NCI-H128 (cell line): Measurements from ENCODE around the gene PPP2R5B.

ENCODE experiments used
- DNase-seq: peaks from one replicate; lab custom pipeline; 2025; ENCODE audit not compliant: unreplicated experiment; lab: John Stamatoyannopoulos, UW

The PPP2R5B gene

DNA sequence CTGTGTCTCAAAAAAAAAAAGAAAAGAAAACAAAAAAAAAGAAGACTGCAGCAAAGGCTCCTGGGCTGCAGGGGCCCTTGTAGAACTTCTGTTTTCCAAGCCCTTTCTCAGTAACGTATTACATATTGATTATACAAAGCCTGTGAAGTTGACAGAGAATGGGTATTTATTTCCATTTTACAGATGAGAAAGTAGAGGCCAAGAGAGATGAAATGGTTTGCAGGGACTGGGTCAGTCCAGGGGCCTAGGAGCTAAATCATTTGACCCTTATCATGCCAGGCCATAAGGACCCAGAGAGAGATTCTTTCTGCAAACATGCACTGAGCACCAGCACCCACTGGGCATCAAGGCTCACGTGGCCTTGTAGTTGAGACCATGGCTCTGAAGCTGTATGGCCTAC, 4.5 kb downstream of the PPP2R5B start:
- no peak for DNase-seq

GRCh38 chr11:64929625-64930024, 5.1 kb downstream of the PPP2R5B start:
- no peak for DNase-seq

GRCh38 chr11:64930340-64930739, 5.9 kb downstream of the PPP2R5B start:
- DNase-seq, result no peak

DNA sequence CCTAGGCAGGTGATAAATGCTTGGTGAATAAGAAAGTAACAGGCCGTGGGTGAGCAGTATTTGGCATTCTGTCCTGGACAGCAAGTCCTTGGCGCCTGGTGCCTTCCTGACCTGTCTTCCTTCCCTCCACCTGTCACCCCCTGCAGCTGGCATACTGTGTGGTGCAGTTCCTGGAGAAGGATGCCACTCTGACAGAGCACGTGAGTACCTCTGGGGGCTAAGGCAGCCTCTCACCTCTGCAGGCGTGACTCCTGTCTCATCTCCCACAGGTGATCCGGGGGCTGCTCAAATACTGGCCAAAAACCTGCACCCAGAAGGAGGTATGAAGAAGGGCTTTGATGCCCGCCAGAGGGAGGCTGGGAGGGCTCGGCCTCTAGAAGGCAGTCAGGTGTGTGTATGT, 6.8 kb downstream of the PPP2R5B start:
- DNase-seq, result no peak

GRCh38 chr11:64932324-64932723, 7.8 kb downstream of the PPP2R5B start:
- no peak for DNase-seq

DNA sequence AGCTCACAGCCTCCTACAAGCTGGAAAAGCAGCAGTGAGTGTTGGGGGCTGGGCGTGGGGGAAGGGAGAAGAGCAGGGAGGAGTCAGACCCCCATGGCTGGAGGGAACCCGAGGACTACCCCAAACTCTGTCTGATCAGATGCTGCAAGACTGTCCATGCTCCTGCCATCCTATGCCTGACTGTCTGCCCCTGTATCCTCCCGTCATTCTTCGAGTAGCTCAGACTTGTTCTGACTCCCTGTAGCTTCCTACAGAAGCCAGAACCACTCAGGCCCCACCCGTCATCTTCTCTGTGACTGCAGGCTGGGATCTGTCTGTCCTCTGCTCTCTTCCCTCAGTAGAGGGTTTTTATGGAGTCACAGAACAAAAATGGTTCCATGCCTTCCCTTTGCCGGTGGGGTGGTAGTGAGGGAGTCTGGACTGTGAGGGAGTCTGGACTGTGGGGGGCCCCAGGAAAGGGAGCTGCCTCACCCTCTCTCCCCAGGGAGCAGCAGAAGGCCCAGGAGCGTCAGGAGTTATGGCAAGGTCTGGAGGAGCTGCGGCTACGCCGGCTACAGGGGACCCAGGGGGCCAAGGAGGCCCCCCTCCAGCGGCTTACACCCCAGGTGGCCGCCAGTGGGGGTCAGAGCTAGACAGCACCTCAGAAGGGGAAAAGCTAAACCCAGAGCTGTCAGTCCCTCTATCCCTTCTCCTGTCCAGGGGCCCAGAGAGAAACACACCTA, 8.9 kb downstream of the PPP2R5B start:
- no peak for DNase-seq

DNA sequence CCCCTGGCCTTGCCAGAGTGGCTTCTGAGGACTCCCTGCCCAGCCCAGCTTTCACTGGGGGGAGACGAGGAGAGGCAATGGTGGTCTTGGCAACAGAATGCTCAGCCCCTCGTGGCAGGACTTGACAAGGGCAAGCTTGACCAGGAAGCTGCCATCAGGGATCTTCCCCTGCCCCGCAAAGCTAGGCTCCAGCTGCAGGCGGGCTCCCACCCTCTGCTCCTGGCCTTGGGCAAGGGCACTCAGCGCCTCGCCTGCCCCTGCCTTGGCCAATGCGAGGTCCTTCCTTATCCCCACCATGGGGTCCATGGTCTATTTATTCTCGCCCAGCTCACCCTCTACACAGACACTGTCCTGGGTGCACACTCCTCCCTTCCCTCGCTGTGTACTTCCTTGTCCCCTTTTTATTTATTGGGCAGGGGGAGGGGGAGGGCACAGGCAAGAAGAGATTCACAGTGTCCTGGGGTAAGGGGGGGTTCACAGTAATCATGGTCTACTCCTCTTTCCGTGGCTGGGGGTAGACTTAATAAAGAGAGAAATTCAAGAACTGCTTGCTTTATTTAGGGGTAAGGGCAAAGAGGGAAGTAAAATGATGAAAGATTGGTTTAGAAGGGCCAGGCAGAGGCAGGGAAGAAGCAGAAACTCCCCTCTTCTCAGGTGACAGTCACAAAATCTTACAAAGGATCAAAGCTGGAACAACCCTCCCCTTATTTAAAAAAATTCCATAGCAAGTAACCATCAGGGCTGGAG, 9.6 kb downstream of the PPP2R5B start:
- DNase-seq, result no peak

DNA sequence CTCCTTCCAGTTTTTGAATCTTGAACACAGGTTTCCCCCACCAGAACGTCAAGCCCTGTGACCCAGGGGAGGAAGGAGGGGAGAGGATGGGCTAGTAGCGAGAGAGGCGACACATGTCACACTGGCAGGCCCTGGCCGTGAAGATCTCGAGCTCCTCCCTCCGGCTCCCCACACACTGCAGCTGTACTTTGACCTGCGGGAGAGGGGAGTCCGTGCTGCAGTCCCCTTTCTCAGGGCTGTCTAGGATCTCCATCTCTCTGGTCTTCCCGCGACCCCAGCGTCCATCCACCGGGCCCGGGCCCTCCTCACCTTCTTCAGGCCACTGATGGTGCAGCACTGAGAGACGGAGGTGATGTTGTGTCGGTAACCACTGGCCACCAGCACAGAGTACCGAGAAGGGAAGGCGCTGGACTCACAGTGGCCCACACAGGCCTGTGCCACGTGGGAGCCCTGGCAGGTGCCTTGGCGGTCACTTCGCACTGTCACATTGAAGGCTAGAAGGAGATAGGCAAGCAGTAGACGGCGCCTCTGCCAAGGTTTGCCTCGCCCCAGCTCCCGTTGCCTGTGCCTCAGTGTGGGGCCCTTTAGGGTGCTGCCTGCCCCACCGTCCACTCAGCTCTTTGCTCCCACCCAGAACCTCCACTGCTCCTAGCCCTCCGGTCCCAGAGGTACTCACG, 10.3 kb downstream of the PPP2R5B start:
- DNase-seq, result no peak

- DNase-seq, result peak; percentile 55
Measured at GRCh38 chr11:64935359-64936081, 11.0 kb downstream of the PPP2R5B start, which contains the start of gene GPHA2. Gene GPHA2 (minus strand): TSS chr11:64935893. CDS start chr11:64935460, 433 bp downstream.

- DNase-seq, result no peak
Measured at GRCh38 chr11:64936539-64936938, 12.1 kb downstream of the PPP2R5B start.

- no peak for DNase-seq
Measured at GRCh38 chr11:64947208-64947814, 22.8 kb downstream of the PPP2R5B start.

DNA sequence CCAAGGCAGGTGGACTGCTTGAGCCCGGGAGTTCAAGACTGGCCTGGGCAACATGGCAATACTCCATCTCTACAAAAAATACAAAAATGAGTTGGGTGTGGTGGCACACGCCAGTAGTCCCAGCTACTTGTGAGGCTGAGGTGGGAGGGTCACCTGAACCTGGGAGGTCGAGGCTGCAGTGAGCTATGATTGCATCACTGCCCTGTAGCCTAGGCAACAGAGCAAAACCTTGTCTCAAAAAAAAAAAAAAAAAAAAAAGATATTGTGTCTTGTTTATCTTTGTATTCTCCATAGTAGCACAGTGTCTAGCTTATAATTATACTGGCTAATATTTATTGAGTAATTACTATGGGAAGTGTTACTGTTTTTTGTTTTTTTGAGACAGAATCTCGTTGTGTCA, 27.0 kb downstream of the PPP2R5B start:
- DNase-seq, result no peak

GRCh38 chr11:64954201-64954600, 29.7 kb downstream of the PPP2R5B start:
- DNase-seq, result no peak

GRCh38 chr11:64959498-64959897, 35.0 kb downstream of the PPP2R5B start:
- no peak for DNase-seq

DNA sequence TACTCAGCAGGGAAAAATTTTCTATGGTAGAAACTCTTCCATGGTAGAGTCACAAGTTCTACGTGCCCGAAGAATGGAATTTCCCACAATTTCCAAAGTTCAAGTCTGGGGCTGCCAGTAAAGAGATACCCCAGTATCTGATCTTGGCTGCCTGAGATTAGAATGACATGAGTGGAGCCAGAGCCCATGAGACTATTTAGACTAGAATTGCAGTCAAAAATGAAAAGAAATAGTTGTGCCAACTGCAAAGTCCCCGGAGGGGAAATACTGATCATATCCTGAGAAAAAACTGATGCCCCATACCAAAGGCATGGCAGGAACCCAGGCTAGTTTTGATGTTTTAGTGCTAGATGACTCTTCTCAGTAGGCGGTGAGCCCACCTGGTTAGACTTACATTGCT, 36.2 kb downstream of the PPP2R5B start:
- DNase-seq, result no peak

DNA sequence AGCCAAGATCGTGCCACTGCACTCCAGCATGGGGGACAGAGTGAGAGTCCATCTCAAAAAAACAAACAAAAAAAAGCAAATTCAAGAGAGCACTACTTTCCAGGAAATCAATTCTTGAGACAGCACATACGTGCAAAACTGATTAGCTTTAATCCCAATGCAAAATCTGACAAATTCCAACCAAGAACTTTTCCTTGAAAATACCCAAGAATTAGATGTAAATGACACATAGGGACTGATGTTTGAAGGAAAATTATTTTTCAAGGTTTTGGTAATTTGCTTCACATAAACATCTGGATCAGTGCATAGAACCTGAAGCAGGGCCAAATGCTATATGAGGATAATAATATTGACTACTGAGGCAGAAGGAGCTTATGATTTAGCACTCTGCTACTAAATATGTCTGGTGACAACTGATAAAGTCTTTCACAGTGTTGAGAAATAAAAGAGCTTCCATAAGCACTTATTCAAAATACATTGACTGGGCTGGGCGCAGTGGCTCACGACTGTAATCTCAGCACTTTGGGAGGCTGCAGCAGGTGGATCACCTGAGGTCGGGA, 38.7 kb downstream of the PPP2R5B start:
- no peak for DNase-seq

DNA sequence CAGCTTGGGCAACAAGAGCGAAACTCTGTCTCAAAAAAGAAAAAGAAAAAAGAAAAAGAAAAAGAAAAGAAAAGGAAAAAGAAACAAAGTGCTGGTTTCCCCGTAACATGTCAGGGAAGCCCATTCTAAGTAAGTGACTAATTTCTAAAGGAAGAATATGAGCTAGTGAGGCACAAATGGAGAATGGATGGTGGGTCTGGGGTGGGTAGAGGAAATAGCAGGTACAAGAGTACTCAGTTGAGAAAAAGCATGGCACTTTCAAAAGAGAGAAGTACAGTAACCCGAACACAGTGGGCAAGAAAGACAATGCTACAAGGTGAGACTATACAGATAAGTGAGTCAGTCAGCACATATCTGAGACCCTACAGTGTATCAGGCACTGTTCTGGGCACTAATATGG, 42.9 kb downstream of the PPP2R5B start:
- no peak for DNase-seq

DNA sequence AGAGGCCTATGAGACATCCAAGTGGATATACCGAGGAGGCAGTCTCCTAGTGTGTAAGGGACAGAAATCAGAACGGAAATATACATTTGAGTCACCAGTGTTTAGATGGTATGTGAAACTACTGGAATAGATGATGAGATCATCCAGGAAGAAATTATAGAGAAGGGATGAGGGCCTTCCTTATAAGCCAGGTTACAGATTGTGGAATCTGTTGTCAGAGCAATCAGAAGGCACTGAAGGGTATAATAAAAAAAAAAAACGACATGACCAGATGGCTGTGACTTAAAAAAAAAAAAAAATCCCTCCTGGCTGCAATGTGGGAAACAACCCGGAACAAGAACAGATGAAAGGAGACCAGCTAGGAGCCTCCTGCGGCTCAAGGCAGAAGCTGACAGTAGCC, 44.7 kb downstream of the PPP2R5B start:
- no peak for DNase-seq

DNA sequence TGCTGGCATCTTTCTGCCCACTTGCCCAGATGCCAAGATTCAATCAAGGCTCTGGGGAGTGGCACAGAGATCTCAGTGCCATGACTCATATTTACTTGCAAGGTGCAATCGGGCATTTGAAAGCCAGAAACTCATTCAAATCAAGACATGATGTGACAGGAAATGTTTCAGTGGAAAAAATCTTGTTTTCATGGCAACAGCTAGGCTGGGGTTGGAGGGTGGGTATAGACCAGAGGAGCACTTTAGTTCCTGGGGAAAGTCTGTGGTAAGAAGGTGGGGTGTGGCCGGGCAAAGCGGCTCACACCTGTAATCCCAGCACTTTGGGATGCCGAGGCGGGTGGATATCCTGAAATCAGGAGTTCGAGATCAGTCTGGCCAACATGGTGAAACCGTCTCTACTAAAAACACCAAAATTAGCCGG, 46.3 kb downstream of the PPP2R5B start:
- DNase-seq, result no peak

GRCh38 chr11:64971421-64972233, 47.1 kb downstream of the PPP2R5B start, which contains the start of gene MAJIN:
Gene MAJIN (minus strand): TSS chr11:64972108. CDS start chr11:64959405, 12,703 bp downstream.
- DNase-seq, result no peak
